B cell (primary cell): ENCODE data around the gene NFATC1.

Experiments used
- CTCF ChIP-seq: fragments of 200-600 bp; IDR thresholded peaks from one replicate; pipeline ENCODE4 v1.8.0; 2022; ENCODE audit warnings: antibody characterized with exemption, mild to moderate bottlenecking
- EZH2 ChIP-seq: IDR thresholded peaks from 2 replicates; pipeline ENCODE4 v1.6.1; 2012; ENCODE audit warnings: borderline replicate concordance, low read depth, mild to moderate bottlenecking, moderate library complexity, low read length; ENCODE audit not compliant: insufficient read depth, poor library complexity, severe bottlenecking

GRCh38 chr18:79497638-79498081 lies 101.9 kb downstream of the NFATC1 start:
- no peak for TF ChIP-seq CTCF
- no peak for TF ChIP-seq EZH2
